ENCODE data around the gene SLC25A33.

The SLC25A33 gene

GRCh38 chr1:9604836-9605235 lies 65.6 kb downstream of the SLC25A33 start:
- TF ChIP-seq, protein P1, sequence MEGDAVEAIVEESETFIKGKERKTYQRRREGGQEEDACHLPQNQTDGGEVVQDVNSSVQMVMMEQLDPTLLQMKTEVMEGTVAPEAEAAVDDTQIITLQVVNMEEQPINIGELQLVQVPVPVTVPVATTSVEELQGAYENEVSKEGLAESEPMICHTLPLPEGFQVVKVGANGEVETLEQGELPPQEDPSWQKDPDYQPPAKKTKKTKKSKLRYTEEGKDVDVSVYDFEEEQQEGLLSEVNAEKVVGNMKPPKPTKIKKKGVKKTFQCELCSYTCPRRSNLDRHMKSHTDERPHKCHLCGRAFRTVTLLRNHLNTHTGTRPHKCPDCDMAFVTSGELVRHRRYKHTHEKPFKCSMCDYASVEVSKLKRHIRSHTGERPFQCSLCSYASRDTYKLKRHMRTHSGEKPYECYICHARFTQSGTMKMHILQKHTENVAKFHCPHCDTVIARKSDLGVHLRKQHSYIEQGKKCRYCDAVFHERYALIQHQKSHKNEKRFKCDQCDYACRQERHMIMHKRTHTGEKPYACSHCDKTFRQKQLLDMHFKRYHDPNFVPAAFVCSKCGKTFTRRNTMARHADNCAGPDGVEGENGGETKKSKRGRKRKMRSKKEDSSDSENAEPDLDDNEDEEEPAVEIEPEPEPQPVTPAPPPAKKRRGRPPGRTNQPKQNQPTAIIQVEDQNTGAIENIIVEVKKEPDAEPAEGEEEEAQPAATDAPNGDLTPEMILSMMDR (IDR thresholded peaks at IDR 0.05; ENCODE audit: low read depth, low read length), result no peak
- Histone ChIP-seq H3K9me3 (no peaks in the 10 kb centered on the region), H3K4me3 (ENCODE audit: low read depth, low read length) (no peak overlapping the region), H3K27me3 (no peaks in the 10 kb centered on the region), H3K36me3 (peaks cover 30% of the 10 kb centered on the region), H3K4me1 (peaks cover 7% of the 10 kb centered on the region)
- DNase-seq, result no peak

GRCh38 chr1:9605946-9606455 lies 66.7 kb downstream of the SLC25A33 start:
- H3K9me3 ChIP-seq, result no peaks in the 10 kb centered on the region
- DNase-seq, result no peak
- H3K36me3 ChIP-seq, result peaks cover 29% of the 10 kb centered on the region
- H3K4me1 ChIP-seq, result peaks cover 7% of the 10 kb centered on the region
- TF ChIP-seq, protein P1 (IDR thresholded peaks at IDR 0.05; ENCODE audit: low read depth, low read length), result no peak
- no peak overlapping the region for H3K4me3 ChIP-seq (ENCODE audit: low read depth, low read length)
- no peaks in the 10 kb centered on the region for H3K27me3 ChIP-seq

DNA sequence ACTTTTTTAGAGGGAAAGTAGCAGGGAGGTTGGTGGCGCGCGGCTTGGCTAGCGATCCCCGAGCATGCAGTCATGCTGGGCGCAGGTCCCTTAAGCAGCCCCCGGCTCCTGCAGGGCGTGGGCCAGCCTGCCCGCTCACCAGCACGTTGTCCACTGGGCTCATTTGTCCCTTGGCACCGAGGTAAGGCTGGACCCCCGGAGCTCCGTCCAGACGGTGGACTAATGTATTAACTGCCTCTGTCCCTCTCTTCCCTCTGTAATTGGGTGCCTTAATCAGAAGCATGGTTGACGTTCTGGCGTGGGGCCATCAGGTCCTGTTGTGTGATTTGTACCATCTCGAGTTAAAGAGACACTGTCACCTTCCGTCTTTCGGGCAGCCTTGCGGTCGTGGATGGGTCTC lies 67.2 kb downstream of the SLC25A33 start:
- TF ChIP-seq, protein P1 (IDR thresholded peaks at IDR 0.05; ENCODE audit: low read depth, low read length), result no peak
- no peak for DNase-seq
- Histone ChIP-seq H3K4me1 (peaks cover 7% of the 10 kb centered on the region), H3K27me3 (no peaks in the 10 kb centered on the region), H3K9me3 (no peaks in the 10 kb centered on the region), H3K4me3 (ENCODE audit: low read depth, low read length) (no peak overlapping the region), H3K36me3 (peaks cover 24% of the 10 kb centered on the region)

DNA sequence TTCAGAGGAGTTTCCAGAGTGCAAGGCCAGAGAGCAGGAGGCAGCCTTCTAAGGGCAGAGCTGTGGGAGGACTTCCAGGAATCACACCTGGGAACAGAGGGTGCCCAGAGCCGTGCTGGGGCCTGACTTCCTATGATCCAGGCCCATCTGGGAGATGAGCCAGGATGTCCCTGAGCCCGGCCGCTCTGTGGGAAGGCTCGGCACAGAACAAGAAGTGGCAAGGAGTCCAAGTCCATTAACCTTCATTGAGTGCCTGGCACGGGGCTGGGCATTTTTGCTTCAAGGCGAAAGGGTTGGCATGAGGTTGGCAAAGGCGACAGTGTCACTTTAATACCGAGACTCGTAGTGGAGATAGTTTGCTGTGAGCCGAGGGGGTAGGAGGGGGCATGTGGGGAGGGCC lies 67.7 kb downstream of the SLC25A33 start:
- Histone ChIP-seq H3K27me3 (no peaks in the 10 kb centered on the region), H3K9me3 (no peaks in the 10 kb centered on the region), H3K36me3 (peaks cover 24% of the 10 kb centered on the region), H3K4me3 (ENCODE audit: low read depth, low read length) (no peak overlapping the region), H3K4me1 (peaks cover 7% of the 10 kb centered on the region)
- TF ChIP-seq, protein P1 (IDR thresholded peaks at IDR 0.05; ENCODE audit: low read depth, low read length), result no peak
- no peak for DNase-seq

GRCh38 chr1:9607352-9607751 lies 68.1 kb downstream of the SLC25A33 start:
- H3K36me3 ChIP-seq, result peaks cover 27% of the 10 kb centered on the region

DNA sequence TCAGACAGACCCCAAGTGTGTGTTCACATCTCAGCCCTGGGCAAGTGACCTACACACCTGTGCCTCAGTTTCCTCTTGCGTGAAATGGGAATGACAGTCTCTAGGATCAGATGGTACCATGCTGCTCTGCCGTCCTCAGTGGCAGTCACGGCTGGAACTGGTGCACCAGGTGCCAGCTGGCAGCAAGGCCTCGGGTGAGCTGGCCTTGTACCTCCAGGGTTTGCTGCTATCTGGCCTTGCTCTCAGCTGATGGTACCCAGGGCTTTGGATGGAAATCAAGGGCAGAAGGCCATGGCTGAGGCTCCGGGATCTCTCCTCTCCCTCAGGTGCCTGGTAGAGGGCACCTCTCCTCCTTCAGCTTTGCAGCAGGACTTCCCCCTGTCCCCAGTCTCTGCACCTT lies 70.7 kb downstream of the SLC25A33 start:
- Histone ChIP-seq H3K27me3 (no peaks in the 10 kb centered on the region), H3K4me3 (ENCODE audit: low read depth, low read length) (no peak overlapping the region), H3K4me1 (no peaks in the 10 kb centered on the region), H3K9me3 (no peaks in the 10 kb centered on the region), H3K36me3 (peaks cover 18% of the 10 kb centered on the region)
- no peak for DNase-seq
- TF ChIP-seq, protein P1 (IDR thresholded peaks at IDR 0.05; ENCODE audit: low read depth, low read length), result no peak

More at GRCh38 chr1:9607352-9607751, 68.1 kb downstream of the SLC25A33 start:
- Histone ChIP-seq H3K27me3 (no peaks in the 10 kb centered on the region), H3K4me3 (ENCODE audit: low read depth, low read length) (no peak overlapping the region), H3K4me1 (peaks cover 7% of the 10 kb centered on the region), H3K9me3 (no peaks in the 10 kb centered on the region)
- TF ChIP-seq, protein P1 (IDR thresholded peaks at IDR 0.05; ENCODE audit: low read depth, low read length), result no peak
- DNase-seq, result no peak
